Astrocyte (in vitro differentiated cells and primary cell): Measurements from ENCODE around the gene MTRR. TPM values are rescaled to one million over a fixed set of nuclear protein-coding genes. Genes with fewer than 3 reads are reported as not detected.

Experiments
- DNase-seq: peaks from one replicate; pipeline ENCODE4 v3.0.0-alpha.2; 2010; ENCODE audit warnings: low read depth
- FAIRE-seq: peaks from 2 replicates; lab custom pipeline; 2011; peaks lifted over from hg19 to GRCh38; lab: Jason Lieb, UNC
- H2AFZ ChIP-seq: 2 replicates; pipeline ENCODE4 v1.6.0; 2012; ENCODE audit warnings: low read depth, low read length, inconsistent platforms
- H3K27ac ChIP-seq: 2 replicates; pipeline ENCODE4 v1.5.1; 2011; ENCODE audit warnings: low read depth, low read length, inconsistent platforms
- H3K27me3 ChIP-seq: 2 replicates; pipeline ENCODE4 v1.6.0; 2011; ENCODE audit warnings: low read length, inconsistent platforms; ENCODE audit not compliant: insufficient read depth
- H3K36me3 ChIP-seq: 2 replicates; pipeline ENCODE4 v1.5.1; 2011; ENCODE audit warnings: low read length, inconsistent platforms; ENCODE audit not compliant: insufficient read depth
- H3K4me1 ChIP-seq: 2 replicates; pipeline ENCODE4 v1.5.1; 2011; ENCODE audit warnings: low read length, inconsistent platforms; ENCODE audit not compliant: insufficient read depth
- H3K4me2 ChIP-seq: 2 replicates; pipeline ENCODE4 v1.6.0; 2012; ENCODE audit warnings: low read length, inconsistent platforms
- H3K4me3 ChIP-seq: 2 replicates; pipeline ENCODE4 v1.5.1; 2011; ENCODE audit warnings: low read depth, mild to moderate bottlenecking, low read length, inconsistent platforms; ENCODE audit not compliant: insufficient read depth
- H3K79me2 ChIP-seq: 2 replicates; pipeline ENCODE4 v1.6.0; 2012; ENCODE audit warnings: mild to moderate bottlenecking, low read length, inconsistent platforms; ENCODE audit not compliant: insufficient read depth
- H3K9ac ChIP-seq: 2 replicates; pipeline ENCODE4 v1.6.0; 2012; ENCODE audit warnings: mild to moderate bottlenecking, low read length, inconsistent platforms
- H3K9me3 ChIP-seq: 2 replicates; pipeline ENCODE4 v1.5.1; 2012; ENCODE audit warnings: low read depth, mild to moderate bottlenecking, low read length, inconsistent platforms; ENCODE audit not compliant: insufficient read depth
- H4K20me1 ChIP-seq: 2 replicates; pipeline ENCODE4 v1.6.0; 2012; ENCODE audit warnings: low read length, inconsistent platforms; ENCODE audit not compliant: insufficient read depth
- H3K27ac Mint-ChIP-seq: one replicate; pipeline ENCODE4 v1.8.0; 2021; ENCODE audit warnings: mild to moderate bottlenecking, mixed read lengths; ENCODE audit not compliant: unreplicated experiment
- H3K27me3 Mint-ChIP-seq: one replicate; pipeline ENCODE4 v1.8.0; 2021; ENCODE audit warnings: low read depth, mixed read lengths; ENCODE audit not compliant: unreplicated experiment
- H3K36me3 Mint-ChIP-seq: one replicate; pipeline ENCODE4 v1.8.0; 2021; ENCODE audit warnings: low read depth, mixed read lengths; ENCODE audit not compliant: unreplicated experiment
- H3K4me1 Mint-ChIP-seq: one replicate; pipeline ENCODE4 v1.8.0; 2021; ENCODE audit warnings: low read depth, mixed read lengths; ENCODE audit not compliant: unreplicated experiment
- H3K4me3 Mint-ChIP-seq: one replicate; pipeline ENCODE4 v1.8.0; 2021; ENCODE audit warnings: mild to moderate bottlenecking, moderate library complexity, mixed read lengths; ENCODE audit not compliant: unreplicated experiment
- H3K9me3 Mint-ChIP-seq: one replicate; pipeline ENCODE4 v1.8.0; 2021; ENCODE audit warnings: mild to moderate bottlenecking, mixed read lengths; ENCODE audit not compliant: unreplicated experiment
- EZH2 ChIP-seq: IDR thresholded peaks from 2 replicates; pipeline ENCODE4 v1.6.1; 2012; ENCODE audit warnings: mild to moderate bottlenecking, low read length, inconsistent platforms; ENCODE audit not compliant: insufficient read depth
- total RNA-seq: library from RNA; stranded (reverse); gene quantifications from 2 replicates; pipeline ENCODE4 v1.2.1, GENCODE V29; 2021
- TF ChIP-seq, protein P1 (sequence below): IDR thresholded peaks from 2 replicates; pipeline ENCODE4 v1.5.1; 2011; ENCODE audit warnings: low read depth, mild to moderate bottlenecking, inconsistent platforms, low read length, moderate library complexity; ENCODE audit not compliant: insufficient read depth

Gene MTRR
- total RNA-seq, 1 donor from 2014 or later = 32.2 TPM

DNA sequence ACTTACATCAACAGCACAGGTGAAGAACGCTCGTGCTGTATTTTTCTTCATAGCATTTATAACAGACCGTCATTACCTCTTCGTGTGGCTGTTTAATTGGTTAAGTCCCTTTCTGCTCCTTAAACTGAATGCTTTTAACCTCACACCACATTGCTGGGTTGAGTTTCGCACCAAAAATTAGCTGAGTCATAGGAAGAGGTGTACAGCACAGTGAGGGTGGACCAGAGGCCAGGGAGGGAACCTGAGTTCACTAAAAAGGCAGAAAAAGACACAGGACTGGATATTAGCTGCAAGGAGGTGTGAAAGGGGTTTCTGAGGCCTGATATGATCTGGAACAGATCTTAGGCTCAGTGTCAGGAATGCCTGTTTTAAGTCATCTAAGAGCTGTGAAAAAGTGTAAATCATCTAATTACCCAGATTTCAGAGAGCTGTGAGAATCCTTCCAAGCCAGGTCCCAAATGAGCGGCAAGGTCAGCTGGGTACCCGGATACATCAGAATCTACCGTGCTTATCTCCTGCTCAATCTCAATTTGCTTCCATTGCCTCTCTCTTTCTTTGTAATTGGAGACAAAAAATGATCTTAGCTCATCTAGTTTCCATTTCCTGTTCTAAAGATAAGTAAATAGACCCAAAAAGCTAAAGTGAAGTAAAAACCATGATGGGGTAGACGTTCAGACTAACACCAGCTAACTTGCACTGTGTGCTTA is 10.9 kb upstream of the MTRR start:
- DNase-seq (no peak), FAIRE-seq (no peak)
- Histone ChIP-seq H3K27ac (no peak overlapping the region), H3K4me2 (no peak overlapping the region), H4K20me1 (no peaks in the 10 kb centered on the region), H3K27me3 (no peaks in the 10 kb centered on the region), H3K4me1 (no peaks in the 10 kb centered on the region), H3K9me3 (no peaks in the 10 kb centered on the region), H2AFZ (no peak overlapping the region), H3K36me3 (peaks cover 35% of the 10 kb centered on the region), H3K9ac (no peak overlapping the region), H3K79me2 (no peaks in the 10 kb centered on the region), H3K4me3 (no peak overlapping the region)
- Mint-ChIP-seq H3K4me3 (no peak overlapping the region), H3K9me3 (no peaks in the 10 kb centered on the region), H3K36me3 (peaks cover 3% of the 10 kb centered on the region), H3K27me3 (no peaks in the 10 kb centered on the region), H3K27ac (no peak overlapping the region), H3K4me1 (peaks cover 5% of the 10 kb centered on the region)
- TF ChIP-seq, protein P1, sequence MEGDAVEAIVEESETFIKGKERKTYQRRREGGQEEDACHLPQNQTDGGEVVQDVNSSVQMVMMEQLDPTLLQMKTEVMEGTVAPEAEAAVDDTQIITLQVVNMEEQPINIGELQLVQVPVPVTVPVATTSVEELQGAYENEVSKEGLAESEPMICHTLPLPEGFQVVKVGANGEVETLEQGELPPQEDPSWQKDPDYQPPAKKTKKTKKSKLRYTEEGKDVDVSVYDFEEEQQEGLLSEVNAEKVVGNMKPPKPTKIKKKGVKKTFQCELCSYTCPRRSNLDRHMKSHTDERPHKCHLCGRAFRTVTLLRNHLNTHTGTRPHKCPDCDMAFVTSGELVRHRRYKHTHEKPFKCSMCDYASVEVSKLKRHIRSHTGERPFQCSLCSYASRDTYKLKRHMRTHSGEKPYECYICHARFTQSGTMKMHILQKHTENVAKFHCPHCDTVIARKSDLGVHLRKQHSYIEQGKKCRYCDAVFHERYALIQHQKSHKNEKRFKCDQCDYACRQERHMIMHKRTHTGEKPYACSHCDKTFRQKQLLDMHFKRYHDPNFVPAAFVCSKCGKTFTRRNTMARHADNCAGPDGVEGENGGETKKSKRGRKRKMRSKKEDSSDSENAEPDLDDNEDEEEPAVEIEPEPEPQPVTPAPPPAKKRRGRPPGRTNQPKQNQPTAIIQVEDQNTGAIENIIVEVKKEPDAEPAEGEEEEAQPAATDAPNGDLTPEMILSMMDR = no peak
- no peak for TF ChIP-seq EZH2

DNA sequence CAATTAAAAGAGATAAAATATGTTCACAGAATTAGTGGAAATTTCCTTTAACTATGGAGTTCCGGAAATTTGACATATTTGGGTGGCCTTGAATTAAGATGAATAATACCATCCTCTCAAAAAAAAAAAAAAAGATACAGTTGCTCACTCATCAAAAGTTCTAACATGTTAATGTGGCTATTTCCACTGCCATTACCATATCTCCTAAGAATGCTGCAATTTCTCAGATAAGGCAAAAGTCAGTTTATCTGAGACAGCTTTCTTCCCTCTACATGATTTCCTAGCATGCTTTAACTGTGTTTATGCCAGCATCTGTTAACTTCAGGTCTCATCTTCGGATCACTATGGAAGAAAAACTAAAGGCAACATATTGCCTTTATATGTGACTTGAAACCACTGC is 2.8 kb upstream of the MTRR start:
- TF ChIP-seq, protein P1 = no peak
- TF ChIP-seq EZH2 = no peak
- Histone ChIP-seq H3K36me3 (peaks cover 26% of the 10 kb centered on the region), H3K27me3 (no peaks in the 10 kb centered on the region), H3K4me1 (peaks cover 8% of the 10 kb centered on the region), H3K27ac (no peak overlapping the region), H3K4me2 (no peak overlapping the region), H2AFZ (no peak overlapping the region), H3K9me3 (no peaks in the 10 kb centered on the region), H3K79me2 (peaks cover 52% of the 10 kb centered on the region), H3K4me3 (no peak overlapping the region), H3K9ac (no peak overlapping the region), H4K20me1 (peaks cover 15% of the 10 kb centered on the region)
- DNase-seq (no peak), FAIRE-seq (no peak)
- H3K36me3 Mint-ChIP-seq = peaks cover 3% of the 10 kb centered on the region
- no peak overlapping the region for H3K27ac Mint-ChIP-seq
- H3K4me3 Mint-ChIP-seq = no peak overlapping the region
- H3K4me1 Mint-ChIP-seq = peaks cover 14% of the 10 kb centered on the region
- H3K9me3 Mint-ChIP-seq = no peaks in the 10 kb centered on the region
- H3K27me3 Mint-ChIP-seq = no peaks in the 10 kb centered on the region

GRCh38 chr5:7867260-7867659 is 1.7 kb upstream of the MTRR start:
- FAIRE-seq = no peak
- Histone ChIP-seq H2AFZ (no peak overlapping the region), H3K79me2 (peaks cover 63% of the 10 kb centered on the region), H3K27ac (no peak overlapping the region), H3K4me3 (peak overlapping the region; percentile 94), H4K20me1 (peaks cover 21% of the 10 kb centered on the region), H3K36me3 (peaks cover 18% of the 10 kb centered on the region), H3K27me3 (no peaks in the 10 kb centered on the region), H3K4me1 (peaks cover 8% of the 10 kb centered on the region), H3K9me3 (no peaks in the 10 kb centered on the region), H3K9ac (no peak overlapping the region), H3K4me2 (peak overlapping the region; percentile 99)
- no peak for DNase-seq
- no peak overlapping the region for H3K27ac Mint-ChIP-seq
- no peak overlapping the region for H3K4me3 Mint-ChIP-seq
- no peaks in the 10 kb centered on the region for H3K27me3 Mint-ChIP-seq
- H3K9me3 Mint-ChIP-seq = no peaks in the 10 kb centered on the region
- no peaks in the 10 kb centered on the region for H3K36me3 Mint-ChIP-seq
- H3K4me1 Mint-ChIP-seq = peaks cover 18% of the 10 kb centered on the region
- no peak for TF ChIP-seq EZH2
- TF ChIP-seq, protein P1 = no peak
